ENCODE results near the gene USP32.

- TF ChIP-seq, protein P1, sequence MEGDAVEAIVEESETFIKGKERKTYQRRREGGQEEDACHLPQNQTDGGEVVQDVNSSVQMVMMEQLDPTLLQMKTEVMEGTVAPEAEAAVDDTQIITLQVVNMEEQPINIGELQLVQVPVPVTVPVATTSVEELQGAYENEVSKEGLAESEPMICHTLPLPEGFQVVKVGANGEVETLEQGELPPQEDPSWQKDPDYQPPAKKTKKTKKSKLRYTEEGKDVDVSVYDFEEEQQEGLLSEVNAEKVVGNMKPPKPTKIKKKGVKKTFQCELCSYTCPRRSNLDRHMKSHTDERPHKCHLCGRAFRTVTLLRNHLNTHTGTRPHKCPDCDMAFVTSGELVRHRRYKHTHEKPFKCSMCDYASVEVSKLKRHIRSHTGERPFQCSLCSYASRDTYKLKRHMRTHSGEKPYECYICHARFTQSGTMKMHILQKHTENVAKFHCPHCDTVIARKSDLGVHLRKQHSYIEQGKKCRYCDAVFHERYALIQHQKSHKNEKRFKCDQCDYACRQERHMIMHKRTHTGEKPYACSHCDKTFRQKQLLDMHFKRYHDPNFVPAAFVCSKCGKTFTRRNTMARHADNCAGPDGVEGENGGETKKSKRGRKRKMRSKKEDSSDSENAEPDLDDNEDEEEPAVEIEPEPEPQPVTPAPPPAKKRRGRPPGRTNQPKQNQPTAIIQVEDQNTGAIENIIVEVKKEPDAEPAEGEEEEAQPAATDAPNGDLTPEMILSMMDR (optimal IDR thresholded peaks at IDR 0.05 in 1 of 3, IDR thresholded peaks at IDR 0.05 in 1 of 3, conservative IDR thresholded peaks at IDR 0.05 in 1 of 3; ENCODE audit: extremely low read depth in 1 of 3, insufficient read depth in 2 of 3, low read length in 3 of 3): no peak
- no peak for TF ChIP-seq EZH2 (IDR thresholded peaks at IDR 0.05; ENCODE audit: low read length)
These were observed 18.1 kb upstream of the USP32 start for GRCh38 chr17:60410001-60410400.
